Measurements from ENCODE around the gene FOXN3. TPM values are rescaled to one million over a fixed set of nuclear protein-coding genes. Genes with fewer than 3 reads are reported as not detected.
"Not testable (repeated sequence)": the region's sequence is repeated elsewhere in the genome, so short reads cannot be mapped to it uniquely, and the experiment has no call there.

Gene FOXN3
- total RNA-seq, 1 donor from 2014 or later, result 27.8 TPM

- H3K4me3 ChIP-seq (ENCODE audit: low read depth, low read length), result no peak overlapping the region
- no peak for DNase-seq (ENCODE audit: low read depth)
- no peak for TF ChIP-seq CTCF (conservative IDR thresholded peaks at IDR 0.05; ENCODE audit: low read depth, low read length)
Observed at GRCh38 chr14:89302396-89302950, 114.6 kb downstream of the FOXN3 start.

GRCh38 chr14:89299587-89299986 is 117.4 kb downstream of the FOXN3 start:
- H3K4me3 ChIP-seq (ENCODE audit: low read depth, low read length), result no peak overlapping the region
- DNase-seq (ENCODE audit: low read depth), result no peak
- no peak for TF ChIP-seq CTCF (conservative IDR thresholded peaks at IDR 0.05; ENCODE audit: low read depth, low read length)

DNA sequence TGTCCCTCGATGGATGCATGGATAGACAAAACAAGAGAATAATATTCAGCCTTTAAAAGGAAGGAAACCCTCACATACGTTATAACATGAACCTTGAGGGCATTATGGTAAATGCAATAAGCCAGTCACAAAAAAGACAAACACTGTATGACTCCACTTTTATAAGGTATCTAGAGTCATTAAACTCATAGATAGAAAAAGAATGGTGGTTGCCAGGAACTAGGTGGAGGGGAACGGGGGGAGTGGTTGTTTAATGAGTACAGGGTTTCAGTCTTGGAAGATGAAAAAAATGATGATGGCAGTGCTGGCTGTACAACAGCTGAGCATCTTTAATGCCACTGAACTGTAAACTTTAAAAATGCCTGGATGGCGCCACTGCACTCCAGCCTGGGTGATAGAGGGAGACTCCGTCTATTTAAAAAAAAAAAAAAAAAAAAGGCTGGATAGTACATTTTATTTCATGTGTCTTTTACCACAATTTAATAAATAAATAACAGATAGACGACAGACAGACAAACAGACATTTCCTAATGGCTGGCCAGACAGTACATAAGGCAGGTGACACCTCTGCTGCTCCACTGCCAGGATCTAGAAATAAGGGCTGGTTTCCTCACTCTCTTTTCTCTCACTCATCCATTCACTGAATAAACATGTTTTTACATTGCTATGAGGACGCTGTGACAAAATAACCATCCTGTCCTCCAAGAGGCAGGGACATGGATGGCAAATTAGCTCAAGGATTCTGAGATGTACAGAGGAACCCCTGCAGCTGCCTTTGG is 118.8 kb downstream of the FOXN3 start:
- no peak for DNase-seq (ENCODE audit: low read depth)
- no peak for TF ChIP-seq CTCF (conservative IDR thresholded peaks at IDR 0.05; ENCODE audit: low read depth, low read length)

GRCh38 chr14:89296281-89296745 is 120.7 kb downstream of the FOXN3 start:
- no peak for DNase-seq (ENCODE audit: low read depth)
- TF ChIP-seq CTCF (conservative IDR thresholded peaks at IDR 0.05; ENCODE audit: low read depth, low read length), result no peak
- H3K4me3 ChIP-seq (ENCODE audit: low read depth, low read length), result no peak overlapping the region

More for the DNA sequence above, 118.8 kb downstream of the FOXN3 start:
- no peak overlapping the region for H3K4me3 ChIP-seq (ENCODE audit: low read depth, low read length)

DNA sequence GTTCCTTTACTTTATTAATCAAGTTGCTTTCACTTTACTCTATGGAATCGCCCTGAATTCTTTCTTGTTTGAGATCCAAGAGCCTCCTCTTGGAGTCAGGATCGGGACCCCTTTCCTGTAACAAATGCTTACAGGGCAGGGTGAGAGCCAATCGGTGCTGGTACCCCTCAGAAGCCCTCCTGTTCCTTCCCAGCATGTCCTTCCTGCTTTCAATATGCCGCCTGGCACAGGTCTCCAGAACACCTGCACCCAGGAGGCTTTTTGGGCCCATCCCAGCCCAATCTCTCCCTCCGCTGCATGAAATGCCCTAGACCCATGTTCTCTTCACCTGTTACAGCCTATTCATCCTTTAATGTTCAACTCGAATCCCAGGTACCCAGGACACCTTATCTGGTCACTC is 122.2 kb downstream of the FOXN3 start:
- no peak for TF ChIP-seq CTCF (conservative IDR thresholded peaks at IDR 0.05; ENCODE audit: low read depth, low read length)
- DNase-seq (ENCODE audit: low read depth), result no peak
- H3K4me3 ChIP-seq (ENCODE audit: low read depth, low read length), result no peak overlapping the region

GRCh38 chr14:89294469-89294868 is 122.6 kb downstream of the FOXN3 start:
- H3K4me3 ChIP-seq (ENCODE audit: low read depth, low read length); DNase-seq (ENCODE audit: low read depth): not testable (repeated sequence)

- no peak overlapping the region for H3K4me3 ChIP-seq (ENCODE audit: low read depth, low read length)
- TF ChIP-seq CTCF (conservative IDR thresholded peaks at IDR 0.05; ENCODE audit: low read depth, low read length), result no peak
- DNase-seq (ENCODE audit: low read depth), result no peak
Observed at GRCh38 chr14:89294060-89294459, 123.0 kb downstream of the FOXN3 start.
